Left lung (tissue), 10 donors: ENCODE measurements around the gene FARP1. TPM values are rescaled to one million over a fixed set of nuclear protein-coding genes. Genes with fewer than 3 reads are reported as not detected.

Experiments used
- ATAC-seq: fragments of 200-7000 bp; cut with Tn5 transposase; one replicate; pipeline ENCODE4 v1.9.1; 2020; ENCODE audit warnings: moderate library complexity
- DNase-seq, 4 donors: peaks; one replicate each; pipeline ENCODE4 v3.0.0-alpha.2; 2013 to 2020
- H3K27ac ChIP-seq, 2 donors: fragments of 200-600 bp; sonication (generic) in 1 of 2; one replicate each; pipeline versions ENCODE4 v1.5.0 to v1.8.0; 2020 to 2021
- H3K27me3 ChIP-seq, 2 donors: fragments of 200-600 bp; sonication (generic) in 1 of 2; one replicate each; pipeline versions ENCODE4 v1.5.0 to v1.8.0; 2020 to 2021
- H3K36me3 ChIP-seq, 2 donors: fragments of 200-600 bp; sonication (generic) in 1 of 2; one replicate each; pipeline versions ENCODE4 v1.5.0 to v1.8.0; 2020 to 2021
- H3K4me1 ChIP-seq, 2 donors: fragments of 200-600 bp; one replicate each; pipeline ENCODE4 v1.8.0; 2021
- H3K4me3 ChIP-seq, 2 donors: fragments of 200-600 bp; sonication (generic) in 1 of 2; one replicate each; pipeline versions ENCODE4 v1.5.0 to v1.8.0; 2020 to 2021; ENCODE audit warnings: mild to moderate bottlenecking in 1 of 2
- H3K9me3 ChIP-seq, 2 donors: fragments of 200-600 bp; sonication (generic) in 1 of 2; one replicate each; pipeline versions ENCODE4 v1.5.0 to v1.8.0; 2020 to 2021
- CTCF ChIP-seq, 2 donors: fragments of 200-600 bp; sonication (generic) in 1 of 2; IDR thresholded peaks; one replicate each; pipeline versions ENCODE4 v1.5.0 to v1.8.0; 2021; ENCODE audit warnings: antibody characterized with exemption in 2 of 2
- intact Hi-C, 2 donors: fragments of 100-400 bp; cut with DNase I; formaldehyde crosslinking; loops; one replicate each; pipeline versions ENCODE4 v1.11.2 to v1.14.2; 2022
- polyA plus RNA-seq, 6 donors: library from polyadenylated mRNA; unstranded; fragments of 120-200 nt; gene quantifications; one replicate each; pipeline ENCODE4 v1.2.1, GENCODE V29; 2013; ENCODE audit not compliant: insufficient read length in 6 of 6
- total RNA-seq, 2 donors: library from RNA; stranded (reverse); fragmentation: NEBNext Ultra II Directional; extraction: Animal tissue kit (Norgen Biotek cat#: 25700); gene quantifications; one replicate each; pipeline ENCODE4 v1.2.1, GENCODE V29; 2021
- donor health status: DM: no; HTN: yes; CAD: no.
- donor health status: DM: no; HTN: no; CAD: no.

FARP1 gene
- total and polyA plus RNA-seq, 8 donors: 78.9 to 142 (median 132) TPM

- Histone ChIP-seq H3K27ac (no peak overlapping the region), H3K4me1 (peaks cover 0 to 7% of the 10 kb centered on the region in 2 donors), H3K36me3 (no peaks in the 10 kb centered on the region), H3K9me3 (peaks cover 0 to 14% of the 10 kb centered on the region in 2 donors), H3K27me3 (no peaks in the 10 kb centered on the region), H3K4me3 (no peak overlapping the region)
- DNase-seq (no peak), ATAC-seq (no peak)
- intact Hi-C loops: no loop called here
- TF ChIP-seq CTCF (IDR thresholded peaks at IDR 0.05): no peak
Measured at GRCh38 chr13:98201189-98201588, 58.3 kb downstream of the FARP1 start.

GRCh38 chr13:98201984-98202383, 59.1 kb downstream of the FARP1 start:
- H3K4me1 ChIP-seq: peaks cover 0 to 7% of the 10 kb centered on the region in 2 donors
- peaks cover 0 to 16% of the 10 kb centered on the region in 2 donors for H3K9me3 ChIP-seq
- no peak for TF ChIP-seq CTCF (IDR thresholded peaks at IDR 0.05)
- H3K36me3 ChIP-seq: no peaks in the 10 kb centered on the region
- no peaks in the 10 kb centered on the region for H3K27me3 ChIP-seq
- ATAC-seq (no peak), DNase-seq (no peak)
- no peak overlapping the region for H3K4me3 ChIP-seq
- intact Hi-C loops: no loop called here
- H3K27ac ChIP-seq: no peak overlapping the region

- DNase-seq: no peak
- H3K27ac ChIP-seq: no peak overlapping the region
- no peak for TF ChIP-seq CTCF (IDR thresholded peaks at IDR 0.05)
- H3K4me3 ChIP-seq: no peak overlapping the region
- H3K27me3 ChIP-seq: no peaks in the 10 kb centered on the region
- no peak for ATAC-seq
- intact Hi-C loops: no loop called here
- no peaks in the 10 kb centered on the region for H3K36me3 ChIP-seq
- peaks cover 0 to 7% of the 10 kb centered on the region in 2 donors for H3K4me1 ChIP-seq
- peaks cover 0 to 16% of the 10 kb centered on the region in 2 donors for H3K9me3 ChIP-seq
Measured at GRCh38 chr13:98203646-98204326, 60.9 kb downstream of the FARP1 start.

DNA sequence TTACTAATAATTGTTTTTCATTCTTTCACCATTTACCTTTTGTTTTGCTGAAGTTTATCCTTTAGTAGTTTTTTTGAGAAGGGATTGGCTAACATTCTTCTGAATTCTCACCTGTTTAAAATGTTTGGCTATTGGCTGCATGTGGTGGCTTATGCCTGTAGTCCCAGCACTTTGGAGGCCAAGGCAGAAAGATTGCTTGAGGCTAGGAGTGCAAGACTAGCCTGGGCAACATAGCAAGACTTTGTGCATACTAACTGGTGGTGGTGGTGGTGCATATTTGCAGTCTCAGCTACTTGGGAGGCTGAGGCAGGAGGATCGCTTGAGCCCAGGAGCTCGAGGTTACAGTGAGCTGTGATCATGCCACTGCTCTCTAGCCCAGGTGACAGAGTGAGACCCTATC, 61.7 kb downstream of the FARP1 start:
- Histone ChIP-seq H3K9me3 (peaks cover 0 to 16% of the 10 kb centered on the region in 2 donors), H3K4me3 (no peak overlapping the region), H3K27ac (no peak overlapping the region), H3K4me1 (peaks cover 0 to 7% of the 10 kb centered on the region in 2 donors), H3K36me3 (no peaks in the 10 kb centered on the region), H3K27me3 (no peaks in the 10 kb centered on the region)
- intact Hi-C loops: no loop called here
- no peak for ATAC-seq
- no peak for TF ChIP-seq CTCF (IDR thresholded peaks at IDR 0.05)
- no peak for DNase-seq

DNA sequence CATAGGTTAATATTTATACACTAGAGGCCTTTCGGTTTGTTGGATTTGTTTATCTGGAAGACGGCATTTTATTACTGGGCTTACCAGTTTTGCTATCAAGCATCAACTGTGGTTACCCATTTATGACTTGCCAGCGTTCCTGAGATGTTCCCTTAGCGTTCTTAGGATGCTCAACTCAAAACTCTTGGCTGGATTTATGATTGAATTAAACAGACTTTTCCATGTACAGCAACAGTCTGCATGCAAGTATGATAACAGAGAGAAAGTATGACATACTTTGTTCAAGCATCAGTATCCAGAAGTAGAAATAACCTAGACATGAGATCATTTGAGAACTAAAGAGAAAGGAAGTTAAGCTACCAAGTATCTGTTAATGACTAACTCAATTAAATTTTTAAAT, 64.1 kb downstream of the FARP1 start:
- Histone ChIP-seq H3K9me3 (peaks cover 0 to 16% of the 10 kb centered on the region in 2 donors), H3K36me3 (no peaks in the 10 kb centered on the region), H3K4me3 (no peak overlapping the region), H3K27me3 (no peaks in the 10 kb centered on the region), H3K4me1 (peaks cover 0 to 6% of the 10 kb centered on the region in 2 donors), H3K27ac (no peak overlapping the region)
- no peak for TF ChIP-seq CTCF (IDR thresholded peaks at IDR 0.05)
- DNase-seq (no peak), ATAC-seq (peak; percentile 60)
- intact Hi-C loops: no loop called here
